Stimulated activated CD4-positive, alpha-beta T cell treated with anti-CD3 and anti-CD28 coated beads, Interleukin-2, amount 100 ng/mL, for 4 hours (primary cell): ENCODE data around the gene SLC6A18.

Experiments used
- DNase-seq: peaks from one replicate; pipeline ENCODE4 v3.0.0-alpha.2; 2020; ENCODE audit warnings: low read depth

SLC6A18 gene

GRCh38 chr5:1231354-1231905 is 6.2 kb downstream of the SLC6A18 start:
- no peak for DNase-seq

- DNase-seq: no peak
Measured at GRCh38 chr5:1232780-1233179, 7.6 kb downstream of the SLC6A18 start.

GRCh38 chr5:1235379-1235778 is 10.2 kb downstream of the SLC6A18 start:
- DNase-seq: no peak

DNA sequence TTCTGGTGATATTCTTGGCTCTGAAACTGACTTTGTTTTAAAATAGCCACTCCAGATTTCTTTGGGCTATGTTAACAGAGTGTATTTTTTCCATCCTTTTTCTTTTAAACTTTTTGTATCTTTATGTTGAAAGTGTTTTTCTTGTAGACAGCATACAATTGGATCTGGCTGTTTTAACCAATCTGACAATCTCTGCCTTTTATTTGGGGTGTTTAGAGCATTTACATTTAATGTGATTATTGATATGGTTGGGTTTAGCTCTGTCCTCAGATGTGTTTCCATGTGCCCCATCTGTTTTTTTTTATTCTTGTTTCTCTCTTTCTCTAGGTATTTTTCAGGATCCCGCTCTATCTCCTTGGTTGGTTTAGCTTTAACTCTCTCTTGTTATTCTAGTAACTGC is 10.7 kb downstream of the SLC6A18 start:
- no peak for DNase-seq

- DNase-seq: no peak
Measured at GRCh38 chr5:1239505-1240251, 14.5 kb downstream of the SLC6A18 start.

- no peak for DNase-seq
Measured at GRCh38 chr5:1240496-1241260, 15.5 kb downstream of the SLC6A18 start.

- no peak for DNase-seq
Measured at GRCh38 chr5:1241509-1242080, 16.4 kb downstream of the SLC6A18 start.

DNA sequence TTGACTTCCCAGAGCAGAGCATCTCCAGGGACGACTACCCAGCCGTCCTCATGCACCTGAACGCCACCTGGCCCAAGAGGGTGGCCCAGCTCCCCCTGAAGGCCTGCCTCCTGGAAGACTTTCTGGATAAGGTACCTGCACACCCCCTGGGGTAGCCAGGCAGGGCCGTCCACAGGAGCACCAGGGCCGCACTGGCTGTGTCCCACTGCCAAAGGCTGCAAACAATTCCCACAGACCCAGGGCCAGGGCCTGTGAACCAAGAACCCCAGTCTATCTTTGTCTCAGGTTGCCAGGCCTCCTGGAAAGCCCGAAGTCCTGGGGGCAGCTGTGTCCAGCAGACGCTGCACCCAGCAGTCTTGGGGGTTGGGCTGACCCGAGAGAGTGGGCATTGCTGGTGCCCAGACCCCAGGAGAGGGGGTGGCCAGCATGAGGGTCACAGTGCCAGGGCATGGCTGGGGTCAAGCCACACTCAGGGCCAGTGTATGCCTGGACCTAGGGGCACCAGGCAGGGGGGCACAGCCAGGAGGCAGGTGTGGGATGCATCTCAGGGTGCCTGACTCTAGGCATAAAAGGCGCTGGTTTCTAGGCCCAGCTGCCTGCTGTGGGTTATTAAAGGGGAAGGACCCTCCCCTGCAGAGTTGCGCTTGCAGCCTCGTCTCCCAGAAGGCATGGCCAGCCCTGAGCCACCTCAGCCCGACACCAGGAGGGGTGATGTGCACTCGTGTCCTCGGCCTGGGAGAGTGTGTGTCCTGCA is 17.7 kb downstream of the SLC6A18 start:
- no peak for DNase-seq

- DNase-seq: no peak
Measured at GRCh38 chr5:1243487-1244130, 18.4 kb downstream of the SLC6A18 start.

DNA sequence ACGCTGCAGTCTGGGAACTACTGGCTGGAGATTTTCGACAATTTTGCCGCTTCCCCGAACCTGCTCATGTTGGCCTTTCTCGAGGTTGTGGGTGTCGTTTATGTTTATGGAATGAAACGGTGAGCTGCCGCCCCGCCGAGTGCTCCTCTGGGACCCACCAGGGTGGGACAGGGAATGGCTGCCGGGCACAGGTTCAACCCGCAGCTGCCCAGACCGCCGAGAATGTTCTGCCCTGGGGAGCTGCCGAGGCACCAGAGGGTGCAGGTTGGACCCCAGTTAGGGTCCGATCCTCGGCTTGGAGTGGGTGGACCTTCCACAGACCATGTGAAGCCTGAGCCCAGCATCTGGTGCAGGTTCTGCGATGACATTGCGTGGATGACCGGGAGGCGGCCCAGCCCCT is 19.1 kb downstream of the SLC6A18 start:
- no peak for DNase-seq

DNA sequence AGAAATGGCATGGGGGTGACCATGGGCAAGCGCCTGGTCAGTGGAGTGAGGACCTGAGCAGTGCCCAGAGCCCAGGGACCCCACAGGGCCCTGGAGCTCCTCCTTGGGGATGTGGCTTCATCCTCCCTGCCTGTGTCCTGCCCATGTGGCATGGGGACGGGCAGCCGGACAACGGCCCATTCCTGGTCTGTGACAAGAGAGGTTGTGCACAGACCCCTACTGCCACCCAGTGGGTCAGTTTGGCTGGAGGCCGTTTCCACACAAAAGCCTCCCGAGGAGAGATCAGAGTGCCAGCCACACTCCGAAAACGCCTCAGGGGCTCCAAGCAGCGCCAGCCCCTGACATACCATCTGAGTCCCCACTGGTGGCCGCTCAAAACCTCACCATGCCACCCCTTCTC is 19.8 kb downstream of the SLC6A18 start:
- no peak for DNase-seq

- no peak for DNase-seq
Measured at GRCh38 chr5:1245905-1246576, 20.9 kb downstream of the SLC6A18 start.

- no peak for DNase-seq
Measured at GRCh38 chr5:1246711-1247431, 21.7 kb downstream of the SLC6A18 start.

GRCh38 chr5:1247811-1248210 is 22.6 kb downstream of the SLC6A18 start:
- no peak for DNase-seq

- no peak for DNase-seq
Measured at GRCh38 chr5:1249366-1250280, 24.4 kb downstream of the SLC6A18 start.

DNA sequence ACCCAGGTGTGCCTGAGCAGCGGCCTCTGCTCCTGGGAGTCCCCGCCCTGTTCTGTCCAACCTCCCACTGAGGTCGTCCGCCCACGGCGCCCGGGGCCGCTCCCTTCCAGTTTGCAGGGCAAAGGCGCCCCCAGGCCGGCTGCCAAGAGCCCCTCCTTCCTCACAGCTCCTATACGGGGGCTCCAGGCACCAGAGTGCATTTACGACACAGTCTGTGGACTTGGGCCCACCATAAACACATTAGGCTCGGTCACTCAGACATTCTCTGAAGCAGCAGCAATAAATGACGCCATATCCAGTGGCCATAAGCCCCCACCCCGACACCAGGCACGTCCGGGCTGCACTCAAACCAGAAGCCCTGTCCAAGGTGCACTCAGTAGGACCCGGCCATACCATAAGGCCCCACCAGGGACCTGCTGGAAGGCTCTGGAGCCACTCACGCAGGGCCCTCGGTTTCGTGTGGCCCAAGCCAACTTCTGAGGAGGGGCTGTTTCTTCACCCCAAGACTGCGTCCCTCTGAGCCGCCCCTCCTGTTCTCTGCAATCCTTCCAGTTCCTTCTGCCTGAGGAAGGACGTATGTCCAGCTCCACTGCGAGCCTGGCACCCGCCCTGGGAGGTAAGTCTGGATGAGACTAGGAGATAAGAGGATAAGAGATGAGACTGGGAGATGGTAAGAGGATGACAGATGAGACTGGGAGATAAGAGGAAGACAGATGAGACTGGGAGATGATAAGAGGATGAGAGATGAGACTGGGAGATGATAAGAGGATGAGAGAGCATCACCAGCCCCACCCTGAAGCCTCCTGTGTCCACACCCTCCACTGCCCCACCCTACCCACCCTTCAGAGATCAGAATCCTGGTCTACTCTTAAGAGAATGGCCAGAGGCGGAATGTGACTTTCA is 26.7 kb downstream of the SLC6A18 start:
- DNase-seq: no peak

DNA sequence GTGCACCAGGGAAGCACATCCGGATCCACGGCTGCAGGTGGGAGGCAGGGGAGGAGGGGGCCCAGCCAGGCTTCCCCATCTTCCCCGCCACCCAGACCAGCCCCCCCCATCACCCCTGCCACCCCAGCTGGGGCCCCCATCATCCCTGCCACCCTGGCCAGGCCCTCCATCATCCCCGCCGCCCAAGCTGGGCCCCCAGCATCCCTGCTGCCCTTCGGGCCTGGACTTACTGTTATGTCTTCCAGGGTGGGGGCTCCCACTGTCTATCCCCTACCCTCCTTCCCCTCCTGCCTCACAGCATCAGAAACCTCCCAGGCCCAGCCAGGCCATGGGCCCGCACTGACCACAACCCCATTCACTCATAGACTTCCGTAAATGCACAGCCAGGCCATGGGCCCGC is 27.5 kb downstream of the SLC6A18 start:
- DNase-seq: no peak

- no peak for DNase-seq
Measured at GRCh38 chr5:1253456-1254105, 28.4 kb downstream of the SLC6A18 start.
